GM23248 (cell line): Measurements from ENCODE around the gene TNXB.

ENCODE experiments used
- EZH2 ChIP-seq: fragments of 200-600 bp; sonication (generic); IDR thresholded peaks from 2 replicates; pipeline ENCODE4 v1.6.1; 2018; ENCODE audit warnings: antibody characterized with exemption, mild to moderate bottlenecking; ENCODE audit not compliant: insufficient read depth, poor library complexity, severe bottlenecking
- EZH2phosphoT487 ChIP-seq: fragments of 200-600 bp; sonication (generic); IDR thresholded peaks from 2 replicates; pipeline ENCODE4 v1.6.1; 2018; ENCODE audit warnings: antibody characterized with exemption, moderate library complexity, mild to moderate bottlenecking, low read depth; ENCODE audit not compliant: insufficient read depth

DNA sequence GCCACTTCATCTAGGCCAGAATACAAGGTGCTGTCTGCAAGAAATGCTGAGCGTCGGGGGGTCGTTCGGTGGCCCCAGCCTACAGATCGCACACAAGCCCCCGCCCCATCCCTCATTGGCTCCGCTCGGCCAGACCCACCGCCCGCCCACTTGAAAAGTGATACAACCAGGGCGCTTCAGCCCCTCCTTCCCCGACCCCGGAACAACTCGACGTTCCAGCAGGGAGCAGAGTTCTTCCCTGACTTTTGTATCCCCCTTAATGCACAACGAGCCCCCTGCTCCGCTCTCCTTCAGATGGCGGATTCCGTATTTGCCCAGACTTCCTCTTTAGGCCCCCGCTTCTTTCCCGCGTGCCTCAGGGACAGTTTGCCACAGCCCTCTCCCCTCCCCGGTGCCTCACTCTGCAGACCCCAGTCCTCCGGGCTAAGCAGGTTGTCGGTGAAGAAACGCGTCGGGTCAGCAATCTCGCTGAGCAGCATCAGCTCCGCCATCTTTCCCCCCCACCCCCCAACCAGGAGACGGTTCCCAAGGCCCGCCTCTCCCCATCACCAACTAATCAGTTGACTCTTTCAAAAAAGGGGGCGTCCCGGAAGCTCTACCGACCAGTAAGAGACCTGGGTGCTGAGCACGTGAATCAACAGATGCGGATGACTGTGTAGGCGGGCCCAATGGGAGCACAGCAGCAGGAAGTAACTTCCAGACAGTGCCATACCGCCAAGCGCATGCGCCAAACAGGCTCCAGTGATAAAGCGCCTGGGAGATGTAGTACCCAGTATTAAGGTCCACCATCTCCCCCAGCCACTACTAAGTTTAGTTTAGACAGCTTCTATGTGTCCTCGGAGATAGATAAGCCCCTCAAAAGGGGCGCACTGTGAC is 18.8 kb upstream of the TNXB start, which contains the start of gene ATF6B:
- TF ChIP-seq EZH2 (no peak), EZH2phosphoT487 (no peak)
